GM12878 (cell line): ENCODE measurements around the gene ITPR2. TPM values are rescaled to one million over a fixed set of nuclear protein-coding genes. Genes with fewer than 3 reads are reported as not detected.

ENCODE experiments used
- ATAC-seq: fragments of 200-7000 bp; cut with Tn5 transposase; 3 replicates; pipeline ENCODE4 v1.9.1; 2020; ENCODE audit warnings: mild to moderate bottlenecking, moderate library complexity
- BruUV-seq: library from RNA; stranded (reverse); fragments of 400-500 nt; replicated peaks from 2 replicates; lab custom pipeline; 2021; lab: Mats Ljungman, UMichigan
- CTCF ChIA-PET: fragments of 300-600 bp; sonication (Branson Sonifier 250); formaldehyde crosslinking; extraction: SDS; loops from one replicate; lab custom pipeline; 2021; ENCODE audit warnings: inconsistent platforms; lab: Yijun Ruan, JAX
- POLR2A ChIA-PET: fragments of 350-600 bp; formaldehyde crosslinking; extraction: SDS; loops from one replicate; lab custom pipeline; 2021; ENCODE audit warnings: inconsistent platforms; lab: Charles Lee
- RAD21 ChIA-PET: fragments of 300-600 bp; sonication (Branson Sonifier 250); formaldehyde crosslinking; loops from one replicate; lab custom pipeline; 2023; ENCODE audit warnings: antibody characterized with exemption; ENCODE audit not compliant: unreplicated experiment; lab: Charles Lee
- SMC1A ChIA-PET: fragments of 300-600 bp; sonication (Branson Sonifier 250); formaldehyde crosslinking; loops from one replicate; lab custom pipeline; 2023; ENCODE audit not compliant: unreplicated experiment, uncharacterized antibody; lab: Charles Lee
- DNase-seq: peaks from one replicate; pipeline ENCODE4 v3.0.0-alpha.2; 2011; ENCODE audit warnings: low read depth, low spot score
- FAIRE-seq: peaks from 3 replicates; lab custom pipeline; 2011; peaks lifted over from hg19 to GRCh38; lab: Jason Lieb, UNC
- H2AFZ ChIP-seq: 2 replicates; pipeline ENCODE4 v1.6.0; 2011; ENCODE audit warnings: low read depth, low read length, control low read depth; ENCODE audit not compliant: control insufficient read depth
- H3K27ac ChIP-seq: 2 replicates; pipeline ENCODE4 v1.5.1; 2011; ENCODE audit warnings: control low read depth; ENCODE audit not compliant: control insufficient read depth, insufficient read depth
- H3K27me3 ChIP-seq, 2 experiments: replicated peaks in 1 of 2; 2 replicates each; pipeline versions ENCODE4 v1.6.0 to v1.6.1; 2011; ENCODE audit warnings: low read length in 1 of 2; ENCODE audit not compliant: control insufficient read depth in 2 of 2, insufficient read depth in 2 of 2
- H3K36me3 ChIP-seq, 2 experiments: 2 replicates each; pipeline ENCODE4 v1.5.1; 2011; ENCODE audit warnings: low read length in 1 of 2; ENCODE audit not compliant: control insufficient read depth in 2 of 2, insufficient read depth in 2 of 2
- H3K4me1 ChIP-seq: 2 replicates; pipeline ENCODE4 v1.6.1; 2011; ENCODE audit warnings: mild to moderate bottlenecking, low read length, moderate library complexity, mixed read lengths; ENCODE audit not compliant: control insufficient read depth, insufficient read depth
- H3K4me2 ChIP-seq: 2 replicates; pipeline ENCODE4 v1.6.0; 2011; ENCODE audit warnings: control low read depth; ENCODE audit not compliant: control insufficient read depth, insufficient read depth
- H3K4me3 ChIP-seq: fragments of 200-600 bp; sonication (generic); 2 replicates; pipeline ENCODE4 v1.5.1; 2016
- H3K79me2 ChIP-seq: 2 replicates; pipeline ENCODE4 v1.6.0; 2011; ENCODE audit warnings: low read length; ENCODE audit not compliant: control insufficient read depth, insufficient read depth
- H3K9ac ChIP-seq: 2 replicates; pipeline ENCODE4 v1.8.0; 2011; ENCODE audit warnings: low read length, control low read depth, mixed read lengths; ENCODE audit not compliant: control insufficient read depth, insufficient read depth
- H3K9me3 ChIP-seq: replicated peaks from 3 replicates; pipeline ENCODE4 v1.5.1; 2011; ENCODE audit warnings: mild to moderate bottlenecking, low read length; ENCODE audit not compliant: control insufficient read depth, insufficient read depth
- H4K20me1 ChIP-seq: 2 replicates; pipeline ENCODE4 v1.6.0; 2011; ENCODE audit not compliant: control insufficient read depth, insufficient read depth
- PML ChIP-seq: IDR thresholded peaks from 2 replicates; pipeline ENCODE4 v1.6.1; 2012; ENCODE audit warnings: low read length, inconsistent platforms
- WGBS: methylation state at CpG from one replicate; pipeline ENCODE4 v1.1.6; 2016; ENCODE audit warnings: low lambda C conversion rate; ENCODE audit not compliant: insufficient replicate concordance, insufficient coverage; ENCODE audit errors: missing lambda C conversion rate; 5-methylcytosine and 5-hydroxymethylcytosine counted together
- in situ Hi-C: fragments of 300-500 bp; cut with MboI; formaldehyde crosslinking; loops from 9 replicates; pipeline ENCODE4 v1.14.3; 2018; ENCODE audit warnings: mixed read lengths
- intact Hi-C: fragments of 100-400 bp; cut with micrococcal nuclease; formaldehyde crosslinking; loops from one replicate; pipeline ENCODE4 v1.14.2; 2022; ENCODE audit not compliant: unreplicated experiment
- polyA plus RNA-seq, 11 experiments: library from polyadenylated mRNA; depleted of rRNA in 4 of 11; unstranded in 6 of 11; stranded (reverse) in 5 of 11; fragments of >200 nt; fragmentation: Nextera tagmentation in 4 of 11; fragmentation: Illumina TruSeq in 1 of 11; extraction: Ambion mirVana in 4 of 11; extraction: Trizol in 1 of 11; gene quantifications; 1 replicate in 1 of 11; 2 replicates in 10 of 11; pipeline versions ENCODE4 v1.2.1 to v1.2.3, GENCODE V29; 2011 to 2016; ENCODE audit warnings: inconsistent platforms in 2 of 11, missing spikeins in 2 of 11, low read depth in 1 of 11
- total RNA-seq, 4 experiments: library from RNA; depleted of rRNA in 3 of 4; stranded (reverse); fragments of >200 nt in 3 of 4; fragmentation: Illumina TruSeq in 1 of 4; extraction: Trizol in 1 of 4; gene quantifications; 2 replicates each; pipeline versions ENCODE4 v1.2.1 to v1.2.3, GENCODE V29; 2013 to 2021
- TF ChIP-seq, protein P1 (sequence below), 3 experiments: IDR thresholded peaks in 2 of 3; conservative IDR thresholded peaks in 1 of 3; 2 replicates each; pipeline ENCODE4 v1.5.1; 2011; ENCODE audit warnings: low read depth in 3 of 3, low read length in 3 of 3, mild to moderate bottlenecking in 3 of 3, control low read depth in 2 of 3, moderate library complexity in 2 of 3, inconsistent platforms in 1 of 3, mixed read lengths in 1 of 3; ENCODE audit not compliant: control insufficient read depth in 2 of 3, insufficient read depth in 1 of 3; ENCODE audit errors: extremely low read depth in 1 of 3
- TF ChIP-seq, protein P2 (sequence below): IDR thresholded peaks from 2 replicates; pipeline ENCODE4 v1.6.1; 2012; ENCODE audit warnings: low read depth, low read length, improper control_type of control experiment

The ITPR2 gene
- total and polyA plus RNA-seq, 10 of the 15 experiments (the other 5 are each of a cell fraction or from before 2014, with no cell fraction given): 7.5 to 76.2 (median 47.1) TPM

DNA sequence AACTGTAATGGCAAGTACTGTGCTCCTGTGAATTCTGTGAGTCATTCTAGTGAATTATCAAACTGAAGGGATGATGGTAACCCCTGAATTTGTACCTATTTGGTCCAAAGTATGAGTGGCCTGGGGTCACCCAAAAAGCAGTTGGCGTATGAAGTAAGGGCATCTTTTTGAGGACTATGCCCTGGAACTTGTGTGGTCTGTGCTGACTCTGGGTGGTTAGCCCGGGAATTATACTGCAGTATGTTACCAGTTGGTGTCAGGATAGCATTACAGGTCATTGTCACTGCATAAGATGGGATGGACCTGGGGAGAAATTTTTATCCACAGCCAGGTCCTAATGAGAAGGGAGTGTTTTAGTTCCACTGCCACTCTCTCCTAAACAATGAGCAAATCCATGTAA lies 462.9 kb downstream of the ITPR2 start:
- POLR2A ChIA-PET: no interaction called here
- no peaks in the 10 kb centered on the region for H3K27me3 ChIP-seq

More for the DNA sequence above, 462.9 kb downstream of the ITPR2 start:
- no peak for FAIRE-seq
- no TSS peak for BruUV-seq
- H3K36me3 ChIP-seq: no peaks in the 10 kb centered on the region
- ChIA-PET SMC1A (interaction anchor here (0.5 to 1.4 kb wide), 5 partner anchors 9 to 214 kb away, joined by 3 to 5 read pairs (median 3); no protein-coding TSS in a partner anchor), RAD21 (no interaction called here), CTCF (interaction anchor here (0.8 kb wide), 1 partner anchor 8 kb away, joined by 4 read pairs; no protein-coding TSS in a partner anchor)
- H3K27ac ChIP-seq: no peak overlapping the region
- intact Hi-C loops (no loop called here), in situ Hi-C loops (no loop called here)
- H3K79me2 ChIP-seq: no peaks in the 10 kb centered on the region
- ATAC-seq: no peak
- no peaks in the 10 kb centered on the region for H3K4me1 ChIP-seq
- no peak overlapping the region for H3K4me2 ChIP-seq
- no peak for DNase-seq
- no peak overlapping the region for H2AFZ ChIP-seq
- H3K4me3 ChIP-seq: no peak overlapping the region
- no peak overlapping the region for H3K9ac ChIP-seq
- TF ChIP-seq PML: no peak
- TF ChIP-seq, protein P1, sequence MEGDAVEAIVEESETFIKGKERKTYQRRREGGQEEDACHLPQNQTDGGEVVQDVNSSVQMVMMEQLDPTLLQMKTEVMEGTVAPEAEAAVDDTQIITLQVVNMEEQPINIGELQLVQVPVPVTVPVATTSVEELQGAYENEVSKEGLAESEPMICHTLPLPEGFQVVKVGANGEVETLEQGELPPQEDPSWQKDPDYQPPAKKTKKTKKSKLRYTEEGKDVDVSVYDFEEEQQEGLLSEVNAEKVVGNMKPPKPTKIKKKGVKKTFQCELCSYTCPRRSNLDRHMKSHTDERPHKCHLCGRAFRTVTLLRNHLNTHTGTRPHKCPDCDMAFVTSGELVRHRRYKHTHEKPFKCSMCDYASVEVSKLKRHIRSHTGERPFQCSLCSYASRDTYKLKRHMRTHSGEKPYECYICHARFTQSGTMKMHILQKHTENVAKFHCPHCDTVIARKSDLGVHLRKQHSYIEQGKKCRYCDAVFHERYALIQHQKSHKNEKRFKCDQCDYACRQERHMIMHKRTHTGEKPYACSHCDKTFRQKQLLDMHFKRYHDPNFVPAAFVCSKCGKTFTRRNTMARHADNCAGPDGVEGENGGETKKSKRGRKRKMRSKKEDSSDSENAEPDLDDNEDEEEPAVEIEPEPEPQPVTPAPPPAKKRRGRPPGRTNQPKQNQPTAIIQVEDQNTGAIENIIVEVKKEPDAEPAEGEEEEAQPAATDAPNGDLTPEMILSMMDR (IDR thresholded peaks at IDR 0.05 in 2 of 3, conservative IDR thresholded peaks at IDR 0.05 in 1 of 3; ENCODE audit: control insufficient read depth in 2 of 3, extremely low read depth in 1 of 3, insufficient read depth in 1 of 3, low read depth in 3 of 3, low read length in 3 of 3): peak in 1 of 3 experiments; percentile 16; a peak in 1 of 6 replicates
- TF ChIP-seq, protein P2, sequence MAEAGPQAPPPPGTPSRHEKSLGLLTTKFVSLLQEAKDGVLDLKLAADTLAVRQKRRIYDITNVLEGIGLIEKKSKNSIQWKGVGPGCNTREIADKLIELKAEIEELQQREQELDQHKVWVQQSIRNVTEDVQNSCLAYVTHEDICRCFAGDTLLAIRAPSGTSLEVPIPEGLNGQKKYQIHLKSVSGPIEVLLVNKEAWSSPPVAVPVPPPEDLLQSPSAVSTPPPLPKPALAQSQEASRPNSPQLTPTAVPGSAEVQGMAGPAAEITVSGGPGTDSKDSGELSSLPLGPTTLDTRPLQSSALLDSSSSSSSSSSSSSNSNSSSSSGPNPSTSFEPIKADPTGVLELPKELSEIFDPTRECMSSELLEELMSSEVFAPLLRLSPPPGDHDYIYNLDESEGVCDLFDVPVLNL: no peak
- H3K9me3 ChIP-seq: no peaks in the 10 kb centered on the region
- H4K20me1 ChIP-seq: no peaks in the 10 kb centered on the region
- WGBS: 93% methylated on average over 2 of the region's 2 CpGs
